ENCODE results near the gene KIF23.
"Not testable (repeated sequence)": the region's sequence is repeated elsewhere in the genome, so short reads cannot be mapped to it uniquely, and the experiment has no call there.

KIF23 gene

GRCh38 chr15:69413822-69414700 is at the start of gene KIF23:
TSS of gene KIF23 (plus strand) at chr15:69414349. CDS start at chr15:69414466, 117 bp downstream.
- DNase-seq: peak; percentile 93

GRCh38 chr15:69367236-69367635 is 46.9 kb upstream of the KIF23 start:
- DNase-seq: no peak

- no peak for DNase-seq
Measured at GRCh38 chr15:69369631-69370030, 44.5 kb upstream of the KIF23 start.

GRCh38 chr15:69373406-69373805 is 40.7 kb upstream of the KIF23 start:
- no peak for DNase-seq

GRCh38 chr15:69375151-69375790 is 38.9 kb upstream of the KIF23 start:
- DNase-seq: no peak

- DNase-seq: no peak
Measured at GRCh38 chr15:69377216-69377970, 36.8 kb upstream of the KIF23 start.

- DNase-seq: no peak
Measured at GRCh38 chr15:69380100-69380725, 33.9 kb upstream of the KIF23 start.

- DNase-seq: no peak
Measured at GRCh38 chr15:69380726-69381105, 33.4 kb upstream of the KIF23 start.

GRCh38 chr15:69382176-69382575 is 32.0 kb upstream of the KIF23 start:
- not testable (repeated sequence) for DNase-seq

- not testable (repeated sequence) for DNase-seq
Measured at GRCh38 chr15:69384066-69384465, 30.1 kb upstream of the KIF23 start.

- no peak for DNase-seq
Measured at GRCh38 chr15:69384626-69385598, 29.2 kb upstream of the KIF23 start.

- no peak for DNase-seq
Measured at GRCh38 chr15:69385831-69386230, 28.3 kb upstream of the KIF23 start.

GRCh38 chr15:69386284-69386683 is 27.9 kb upstream of the KIF23 start:
- DNase-seq: no peak

GRCh38 chr15:69388260-69388705 is 25.9 kb upstream of the KIF23 start:
- DNase-seq: no peak

GRCh38 chr15:69389426-69389825 is 24.7 kb upstream of the KIF23 start:
- DNase-seq: no peak

GRCh38 chr15:69390575-69390974 is 23.6 kb upstream of the KIF23 start:
- DNase-seq: no peak

- DNase-seq: no peak
Measured at GRCh38 chr15:69391046-69391757, 22.9 kb upstream of the KIF23 start.

- no peak for DNase-seq
Measured at GRCh38 chr15:69392352-69392751, 21.8 kb upstream of the KIF23 start.

GRCh38 chr15:69393831-69394491 is 20.2 kb upstream of the KIF23 start:
- DNase-seq: no peak

GRCh38 chr15:69394556-69395282 is 19.4 kb upstream of the KIF23 start:
- peak; percentile 82 for DNase-seq
